Measurements from ENCODE around the gene SH3PXD2B. TPM values are rescaled to one million over a fixed set of nuclear protein-coding genes. Genes with fewer than 3 reads are reported as not detected.

Gene SH3PXD2B
- total and polyA plus RNA-seq, 10 of the 15 experiments (the other 5 are each of a cell fraction or from before 2014, with no cell fraction given) = 0.05 to 1.6 (median 0.57) TPM

DNA sequence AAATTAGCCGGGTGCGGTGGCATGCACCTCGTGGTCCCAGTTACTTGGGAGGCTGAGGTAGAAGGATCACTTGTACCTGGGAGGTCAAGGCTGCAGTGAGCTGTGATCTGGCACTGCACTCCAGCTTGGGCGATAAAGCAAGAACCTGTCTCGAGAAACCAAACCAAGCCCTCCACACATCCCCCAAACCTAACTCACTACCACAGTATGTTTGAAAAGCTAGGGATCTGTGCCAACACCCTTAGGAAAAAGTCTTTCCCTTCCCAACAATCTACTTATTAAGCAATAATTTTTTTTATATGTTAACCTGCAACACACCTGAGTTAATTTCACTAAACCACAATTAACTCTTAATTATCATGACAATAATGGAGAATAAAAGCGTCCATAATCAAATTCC lies 173.0 kb downstream of the SH3PXD2B start:
- POLR2A ChIA-PET = interaction anchor here (0.5 to 1.0 kb wide), 4 partner anchors 10 to 89 kb away, joined by 3 to 5 read pairs (median 4); no protein-coding TSS in a partner anchor
- Histone ChIP-seq H3K9me3 (replicated peaks; ENCODE audit: control insufficient read depth, insufficient read depth, low read length) (peaks cover 6% of the 10 kb centered on the region; the same call in 2 of the 3 replicates), H3K4me1 (ENCODE audit: control insufficient read depth, insufficient read depth, low read length) (peaks cover under 1% of the 10 kb centered on the region; the same call in 1 of the 2 replicates), H3K4me2 (ENCODE audit: control insufficient read depth, insufficient read depth) (peak overlapping the region; percentile 61), H3K27ac (ENCODE audit: control insufficient read depth, insufficient read depth) (peak overlapping the region; percentile 62; the same call in 1 of the 2 replicates), H4K20me1 (ENCODE audit: control insufficient read depth, insufficient read depth) (no peaks in the 10 kb centered on the region), H3K79me2 (ENCODE audit: control insufficient read depth, insufficient read depth, low read length) (peaks cover 73% of the 10 kb centered on the region), H3K9ac (ENCODE audit: control insufficient read depth, insufficient read depth, low read length) (peak overlapping the region; percentile 84), H3K27me3 (replicated peaks in 1 of 2; ENCODE audit: control insufficient read depth in 2 of 2, insufficient read depth in 2 of 2, low read length in 1 of 2) (no peaks in the 10 kb centered on the region), H2AFZ (ENCODE audit: control insufficient read depth, low read depth, low read length) (no peak overlapping the region), H3K36me3 (ENCODE audit: control insufficient read depth in 2 of 2, insufficient read depth in 2 of 2, low read length in 1 of 2) (peaks cover 0 to 9% of the 10 kb centered on the region in 2 experiments; a peak in 1 of 4 replicates), H3K4me3 (peak overlapping the region; percentile 99)
- FAIRE-seq = no peak
- no TSS peak for BruUV-seq (replicated peaks)
- WGBS (ENCODE audit: insufficient coverage, insufficient replicate concordance, low lambda C conversion rate, missing lambda C conversion rate) = 81% methylated on average over 6 of the region's 6 CpGs
- in situ Hi-C loops (cut with MboI) (loop anchor here (25.0 kb wide), 1 partner anchor 869 kb away; the partner anchor contains the start of gene FGF18), intact Hi-C loops (cut with micrococcal nuclease; ENCODE audit: unreplicated experiment) (no loop called here)
- RAD21 ChIA-PET (ENCODE audit: unreplicated experiment) = interaction anchor here (0.6 to 2.9 kb wide), 11 partner anchors 12 to 370 kb away, joined by 3 to 12 read pairs (median 4); no protein-coding TSS in a partner anchor
- CTCF ChIA-PET = interaction anchor here (0.6 to 3.9 kb wide), 14 partner anchors 10 to 370 kb away, joined by 3 to 34 read pairs (median 6); partner anchors contain the start of gene STK10
- ATAC-seq = no peak
- no peak for DNase-seq (ENCODE audit: low read depth, low spot score)
- SMC1A ChIA-PET (ENCODE audit: uncharacterized antibody, unreplicated experiment) = interaction anchor here (0.6 to 4.4 kb wide), 15 partner anchors 9 to 375 kb away, joined by 3 to 54 read pairs (median 5); partner anchors contain the start of gene STK10
- TF ChIP-seq ETV6 (conservative IDR thresholded peaks at IDR 0.05 in 1 of 2, IDR thresholded peaks at IDR 0.05 in 1 of 2; ENCODE audit: borderline replicate concordance in 1 of 2, low read depth in 1 of 2) (no peak), WRNIP1 (IDR thresholded peaks at IDR 0.05; ENCODE audit: borderline replicate concordance, low read depth, low read length) (no peak), IRF4 (IDR thresholded peaks at IDR 0.05; ENCODE audit: low read depth, low read length) (no peak), MYC (IDR thresholded peaks at IDR 0.05; ENCODE audit: insufficient read depth, insufficient read length, insufficient replicate concordance, low read length, severe bottlenecking) (no peak), CHD2 (IDR thresholded peaks at IDR 0.05; ENCODE audit: borderline replicate concordance, low read depth, low read length) (no peak), SP1 (IDR thresholded peaks at IDR 0.05; ENCODE audit: low read depth, low read length) (no peak), GATAD2B (conservative IDR thresholded peaks at IDR 0.05; ENCODE audit: low read depth) (no peak), HCFC1 (IDR thresholded peaks at IDR 0.05; ENCODE audit: low read length) (no peak), TAF1 (IDR thresholded peaks at IDR 0.05; ENCODE audit: borderline replicate concordance, low read depth, low read length) (no peak), ZSCAN29 (IDR thresholded peaks at IDR 0.05) (no peak), ZNF384 (IDR thresholded peaks at IDR 0.05; ENCODE audit: borderline replicate concordance, low read depth, low read length) (no peak), MYB (IDR thresholded peaks at IDR 0.05; ENCODE audit: borderline replicate concordance, low read depth, low read length) (no peak), BACH1 (IDR thresholded peaks at IDR 0.05; ENCODE audit: borderline replicate concordance) (no peak), PML (IDR thresholded peaks at IDR 0.05; ENCODE audit: low read length) (no peak), ESRRA (IDR thresholded peaks at IDR 0.05; ENCODE audit: low read length) (no peak)
- TF ChIP-seq, protein P1, sequence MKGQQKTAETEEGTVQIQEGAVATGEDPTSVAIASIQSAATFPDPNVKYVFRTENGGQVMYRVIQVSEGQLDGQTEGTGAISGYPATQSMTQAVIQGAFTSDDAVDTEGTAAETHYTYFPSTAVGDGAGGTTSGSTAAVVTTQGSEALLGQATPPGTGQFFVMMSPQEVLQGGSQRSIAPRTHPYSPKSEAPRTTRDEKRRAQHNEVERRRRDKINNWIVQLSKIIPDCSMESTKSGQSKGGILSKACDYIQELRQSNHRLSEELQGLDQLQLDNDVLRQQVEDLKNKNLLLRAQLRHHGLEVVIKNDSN (IDR thresholded peaks at IDR 0.05; ENCODE audit: borderline replicate concordance, extremely low read length, insufficient read depth, low read depth, low read length) = no peak
- TF ChIP-seq, protein P2, sequence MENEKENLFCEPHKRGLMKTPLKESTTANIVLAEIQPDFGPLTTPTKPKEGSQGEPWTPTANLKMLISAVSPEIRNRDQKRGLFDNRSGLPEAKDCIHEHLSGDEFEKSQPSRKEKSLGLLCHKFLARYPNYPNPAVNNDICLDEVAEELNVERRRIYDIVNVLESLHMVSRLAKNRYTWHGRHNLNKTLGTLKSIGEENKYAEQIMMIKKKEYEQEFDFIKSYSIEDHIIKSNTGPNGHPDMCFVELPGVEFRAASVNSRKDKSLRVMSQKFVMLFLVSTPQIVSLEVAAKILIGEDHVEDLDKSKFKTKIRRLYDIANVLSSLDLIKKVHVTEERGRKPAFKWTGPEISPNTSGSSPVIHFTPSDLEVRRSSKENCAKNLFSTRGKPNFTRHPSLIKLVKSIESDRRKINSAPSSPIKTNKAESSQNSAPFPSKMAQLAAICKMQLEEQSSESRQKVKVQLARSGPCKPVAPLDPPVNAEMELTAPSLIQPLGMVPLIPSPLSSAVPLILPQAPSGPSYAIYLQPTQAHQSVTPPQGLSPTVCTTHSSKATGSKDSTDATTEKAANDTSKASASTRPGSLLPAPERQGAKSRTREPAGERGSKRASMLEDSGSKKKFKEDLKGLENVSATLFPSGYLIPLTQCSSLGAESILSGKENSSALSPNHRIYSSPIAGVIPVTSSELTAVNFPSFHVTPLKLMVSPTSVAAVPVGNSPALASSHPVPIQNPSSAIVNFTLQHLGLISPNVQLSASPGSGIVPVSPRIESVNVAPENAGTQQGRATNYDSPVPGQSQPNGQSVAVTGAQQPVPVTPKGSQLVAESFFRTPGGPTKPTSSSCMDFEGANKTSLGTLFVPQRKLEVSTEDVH (IDR thresholded peaks at IDR 0.05; ENCODE audit: low read depth, partially characterized antibody) = no peak

Measured in GM12878 (cell line).